Activated naive CD4-positive, alpha-beta T cell treated with anti-CD3 and anti-CD28 coated beads, Interleukin-2, amount 50 U/mL, for 16 hours (primary cell): ENCODE data around the gene AMPH.
"Not testable (repeated sequence)": the region's sequence is repeated elsewhere in the genome, so short reads cannot be mapped to it uniquely, and the experiment has no call there.

ENCODE experiments used
- DNase-seq: peaks from one replicate; pipeline ENCODE4 v3.0.0-alpha.2; 2020

AMPH gene

DNA sequence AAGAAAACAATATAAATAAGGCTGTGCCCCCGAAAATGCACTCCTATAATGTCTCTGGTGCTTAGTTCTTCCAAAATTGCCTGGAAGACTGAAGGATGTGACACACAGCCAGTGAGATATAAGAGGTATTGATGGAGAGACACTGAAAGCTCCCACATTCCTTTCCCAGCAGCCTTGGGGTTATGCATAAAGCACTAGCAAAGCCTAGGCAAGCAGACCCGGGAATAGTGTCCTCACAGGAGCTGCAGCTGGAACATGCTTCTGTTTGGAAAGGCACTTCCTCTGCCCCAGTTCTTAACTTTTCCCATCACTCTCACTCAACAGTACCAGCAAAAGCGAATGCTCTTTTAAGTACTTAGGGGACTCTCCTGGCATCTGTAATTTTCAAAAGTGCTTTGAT, 178.0 kb downstream of the AMPH start:
- no peak for DNase-seq

DNA sequence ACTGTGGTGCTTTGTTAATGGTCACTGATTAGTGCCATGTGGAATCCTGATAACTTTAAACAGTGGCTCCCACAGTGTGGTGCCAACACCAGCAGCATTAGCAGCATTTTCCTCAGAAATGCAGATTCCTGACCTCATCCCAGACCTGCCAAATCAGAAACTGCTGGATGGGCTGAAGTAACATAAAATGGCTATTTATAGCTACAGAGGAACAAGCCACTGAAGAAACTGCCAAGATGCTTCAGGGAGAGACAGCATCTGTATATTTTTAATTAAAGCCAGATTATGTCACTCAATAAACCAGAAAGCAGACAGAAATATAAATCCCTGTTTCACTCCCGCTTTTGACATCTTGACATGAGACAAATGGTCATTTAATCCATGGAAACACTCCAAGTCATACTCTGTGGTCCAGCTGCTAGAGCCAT, 178.5 kb downstream of the AMPH start:
- DNase-seq, result no peak

DNA sequence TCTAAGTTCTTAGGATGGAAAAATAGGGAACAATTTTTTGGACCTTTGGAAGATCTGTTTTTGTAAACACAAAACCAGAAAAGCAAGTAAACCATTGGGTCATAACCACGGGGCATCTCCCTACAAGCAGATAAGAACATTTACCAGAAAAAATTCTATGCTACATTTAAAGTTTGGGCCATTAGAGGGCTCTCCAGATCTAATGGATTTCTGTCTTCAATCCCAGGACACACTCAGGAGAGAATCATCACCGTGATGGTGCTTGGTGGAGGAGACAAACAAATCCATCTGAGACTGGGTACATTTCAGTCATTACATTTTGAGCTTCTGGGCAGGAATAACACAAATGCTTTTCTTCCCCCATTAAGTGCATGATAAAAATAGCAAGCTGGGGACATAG, 179.3 kb downstream of the AMPH start:
- DNase-seq, result no peak

DNA sequence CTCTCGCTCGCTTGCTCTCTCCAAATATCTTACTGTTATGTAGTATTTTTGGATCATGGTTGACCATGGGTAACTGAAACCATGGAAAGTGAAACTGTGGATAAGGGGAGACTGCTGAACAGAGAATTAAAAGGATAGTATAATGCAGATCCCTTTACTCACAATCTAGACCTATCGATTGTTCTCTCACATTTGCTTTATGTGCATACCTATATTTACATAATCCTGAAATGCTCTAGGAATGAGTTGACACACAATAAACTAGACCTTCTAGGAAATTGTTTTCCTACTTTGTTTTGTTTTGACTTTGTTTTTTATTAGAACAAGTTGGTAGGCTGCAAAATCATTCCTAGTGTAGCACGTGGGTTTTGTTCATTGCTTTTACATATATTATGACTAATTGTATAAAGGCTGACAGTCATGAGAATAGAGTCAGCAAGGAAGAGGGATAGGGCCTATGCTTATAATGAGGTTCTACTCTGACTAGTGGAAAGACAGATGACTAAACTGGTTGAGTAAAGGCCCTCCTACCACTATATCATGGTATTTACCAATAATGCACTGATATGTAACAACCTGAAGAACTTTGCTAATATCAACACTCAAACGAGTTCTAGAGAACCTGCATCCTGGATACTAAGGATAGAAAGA, 182.5 kb downstream of the AMPH start:
- DNase-seq, result no peak

DNA sequence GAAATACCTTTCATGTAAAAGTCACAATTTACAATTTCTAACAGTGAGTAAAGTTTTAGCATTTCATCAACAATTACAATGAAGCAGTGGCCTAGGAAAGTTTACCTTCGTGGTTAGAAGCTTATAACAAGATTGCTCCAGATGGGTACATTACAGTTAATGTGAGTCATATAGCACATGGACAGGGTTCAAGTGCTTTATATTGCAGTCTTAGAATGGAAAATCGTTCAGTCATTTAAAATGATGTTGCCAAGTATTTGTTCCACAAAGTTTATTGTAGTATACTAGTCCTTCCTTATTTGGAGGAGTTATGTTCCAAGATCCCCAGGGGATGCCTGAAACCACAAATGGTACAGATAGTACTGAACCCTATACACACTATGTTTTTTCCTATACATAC, 183.1 kb downstream of the AMPH start:
- DNase-seq, result no peak

DNA sequence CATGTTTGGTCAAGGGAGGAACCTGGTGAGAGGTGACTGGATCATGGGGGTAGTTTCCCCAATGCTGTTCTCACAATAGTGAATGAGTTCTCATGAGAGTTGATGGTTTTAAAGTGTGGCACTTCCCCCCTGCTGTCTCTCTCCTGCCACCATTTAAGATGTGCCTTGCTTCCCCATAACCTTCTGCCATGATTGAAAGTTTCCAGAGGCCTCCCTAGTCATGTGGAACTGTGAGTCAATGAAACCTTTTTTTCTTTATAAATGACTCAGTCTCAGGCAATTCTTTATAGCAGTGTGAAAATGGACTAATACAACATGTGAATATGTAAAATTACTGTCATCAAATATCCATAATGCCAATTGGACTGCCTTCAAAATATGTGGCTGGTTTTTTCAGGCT, 192.2 kb downstream of the AMPH start:
- DNase-seq, result no peak

DNA sequence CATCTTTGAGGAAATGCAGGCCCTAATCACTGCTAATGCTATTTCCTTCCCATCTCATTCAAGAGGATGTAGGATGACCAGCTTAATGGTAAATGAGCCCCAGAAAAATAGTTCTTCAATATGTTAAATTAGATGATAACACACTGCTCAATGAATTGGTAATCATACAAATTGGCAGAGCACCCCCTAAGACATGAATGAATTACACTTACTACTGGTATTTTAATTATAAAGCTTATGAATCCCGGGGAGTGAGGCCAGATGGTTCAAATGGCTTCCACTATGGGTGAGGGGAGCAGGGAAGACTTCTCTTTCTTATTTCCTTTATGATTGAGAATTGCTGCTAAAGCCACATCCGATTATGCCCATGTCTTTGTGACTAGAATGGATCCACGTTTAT, 198.5 kb downstream of the AMPH start:
- DNase-seq, result no peak

DNA sequence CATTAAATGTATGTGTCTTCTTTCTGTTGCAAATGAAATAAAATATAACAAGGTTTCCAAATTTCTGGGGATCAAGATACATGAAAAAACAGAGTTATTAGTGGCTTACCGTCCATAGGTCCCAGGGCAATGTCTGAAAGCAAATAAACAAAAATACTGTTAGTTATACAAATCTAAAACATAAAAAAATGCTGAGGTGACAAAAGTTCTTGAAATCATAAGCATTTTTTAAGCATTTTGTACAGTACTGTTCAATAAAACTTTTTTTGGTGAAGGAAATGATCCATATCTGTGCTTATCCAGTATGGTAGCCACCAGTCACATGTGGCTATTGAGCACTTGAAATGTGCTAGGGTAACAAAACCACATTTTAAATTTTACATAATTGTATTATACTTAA, 199.1 kb downstream of the AMPH start:
- no peak for DNase-seq

DNA sequence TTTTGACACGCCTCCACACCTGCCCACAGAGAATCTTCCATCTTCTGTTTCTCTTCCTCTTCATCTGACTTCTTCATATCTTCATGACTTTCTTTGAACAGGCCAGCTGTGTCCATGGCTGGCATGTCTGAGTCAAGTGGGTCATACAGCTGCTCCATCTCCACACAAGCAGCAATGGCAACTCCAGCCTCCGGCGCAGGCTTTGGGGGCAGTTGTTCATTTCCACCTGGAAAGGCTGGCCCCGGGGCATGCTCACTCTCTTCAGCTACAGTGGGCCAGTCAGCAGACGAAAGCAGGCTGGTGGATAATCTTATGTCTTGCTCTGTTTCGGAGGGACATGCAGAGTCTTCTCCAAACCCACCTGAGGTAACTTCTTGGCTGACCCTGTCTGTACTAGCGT, 202.1 kb downstream of the AMPH start:
- DNase-seq, result no peak

DNA sequence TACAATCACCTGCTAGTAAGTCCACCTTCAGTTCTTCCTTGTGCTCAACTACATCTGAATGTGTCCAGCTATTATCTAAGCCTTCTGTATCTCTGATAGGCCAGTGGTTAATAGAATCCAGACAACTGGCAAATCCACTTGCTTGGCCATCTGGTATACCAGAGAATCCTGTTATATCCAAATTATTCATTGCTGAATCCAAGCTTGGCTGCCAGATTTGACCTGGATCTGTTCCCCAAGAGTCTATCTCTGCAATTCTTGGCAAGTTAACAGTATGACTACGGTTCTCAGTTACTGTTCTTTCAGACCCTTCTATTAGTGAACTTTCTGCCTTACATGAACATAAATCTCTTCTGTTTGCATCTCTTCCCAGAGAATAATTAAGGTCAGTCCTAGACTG, 203.1 kb downstream of the AMPH start:
- no peak for DNase-seq

DNA sequence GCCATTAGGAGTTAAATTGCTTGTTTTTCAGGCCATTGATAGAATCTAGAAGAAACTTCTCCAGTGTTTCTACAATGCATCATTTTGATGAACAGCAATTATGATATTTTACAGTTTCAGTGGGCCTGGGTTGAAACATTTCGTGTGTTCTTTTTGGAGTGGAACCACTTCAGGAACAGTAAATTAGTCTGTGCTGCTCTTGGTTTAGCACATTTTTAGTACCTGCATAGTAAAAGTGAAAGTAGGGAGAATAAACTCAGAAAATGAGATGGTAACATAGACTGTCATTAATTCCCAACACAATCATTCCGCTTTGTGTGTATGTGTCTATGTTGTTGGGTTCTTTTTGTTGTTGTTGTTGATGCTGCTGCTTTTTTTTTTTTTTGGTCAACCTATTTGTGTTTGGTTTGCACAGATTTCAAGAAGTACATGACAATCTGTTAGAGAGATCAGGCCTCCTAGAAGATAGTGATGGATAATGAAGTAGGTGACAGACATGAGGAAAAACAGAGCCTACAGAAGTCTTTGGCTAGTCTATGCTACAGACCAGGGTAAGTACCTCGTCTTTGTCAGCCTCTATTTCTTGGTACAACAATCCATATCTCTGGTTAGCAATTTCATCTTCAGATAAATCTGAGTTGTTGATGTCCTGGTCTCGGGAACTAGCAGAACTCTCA, 203.8 kb downstream of the AMPH start:
- DNase-seq, result no peak

DNA sequence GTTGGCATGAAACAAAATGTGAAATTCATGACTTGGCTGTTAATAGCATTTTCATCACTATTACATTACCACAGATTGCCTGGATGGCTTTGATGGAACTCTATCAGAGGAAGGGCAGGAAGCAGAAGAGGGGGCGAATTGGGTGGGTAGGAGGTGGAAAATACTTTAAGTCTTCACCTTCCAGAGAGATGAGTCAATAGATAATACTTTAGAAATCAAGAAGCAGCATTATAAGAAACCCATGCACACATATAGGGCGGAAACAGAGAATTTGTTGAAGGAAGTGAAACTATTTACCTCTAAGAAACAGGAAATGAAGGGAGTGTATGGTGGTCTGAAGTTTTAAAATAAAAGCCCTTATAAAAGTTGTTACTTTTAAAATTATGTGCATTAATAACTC, 205.7 kb downstream of the AMPH start:
- no peak for DNase-seq

DNA sequence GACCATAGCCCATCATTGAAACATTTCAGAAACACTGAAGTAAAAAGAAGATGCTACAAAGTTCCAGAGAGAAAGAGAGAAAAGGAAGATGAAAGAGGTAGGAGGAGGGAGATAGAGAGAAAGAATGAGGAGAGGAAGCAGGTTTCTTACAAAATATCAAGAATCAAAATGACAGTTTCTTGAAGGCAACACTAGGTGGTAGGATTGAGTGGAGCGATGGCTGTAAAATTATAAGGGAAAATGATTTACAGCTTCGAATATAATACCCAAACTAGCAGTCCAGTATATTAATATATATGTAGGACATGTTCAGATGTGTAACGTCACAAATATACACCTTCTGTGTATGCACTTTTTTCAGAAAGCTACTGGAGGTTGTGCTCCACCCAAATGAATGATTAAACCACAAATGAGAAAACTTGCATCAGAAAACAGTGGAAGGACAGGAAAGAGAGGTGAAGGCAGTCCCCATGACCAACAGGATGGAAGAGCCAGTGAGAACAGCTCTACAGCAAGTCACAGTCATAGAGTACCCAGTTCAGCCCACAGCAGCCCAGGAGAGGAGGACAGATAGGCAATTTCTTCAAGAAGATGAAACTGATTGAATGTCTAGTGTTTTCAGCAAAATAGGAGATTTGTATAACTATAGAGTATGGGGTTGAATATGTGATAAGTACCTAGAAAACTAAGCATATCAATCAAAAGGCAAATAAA, 206.3 kb downstream of the AMPH start:
- DNase-seq, result no peak

DNA sequence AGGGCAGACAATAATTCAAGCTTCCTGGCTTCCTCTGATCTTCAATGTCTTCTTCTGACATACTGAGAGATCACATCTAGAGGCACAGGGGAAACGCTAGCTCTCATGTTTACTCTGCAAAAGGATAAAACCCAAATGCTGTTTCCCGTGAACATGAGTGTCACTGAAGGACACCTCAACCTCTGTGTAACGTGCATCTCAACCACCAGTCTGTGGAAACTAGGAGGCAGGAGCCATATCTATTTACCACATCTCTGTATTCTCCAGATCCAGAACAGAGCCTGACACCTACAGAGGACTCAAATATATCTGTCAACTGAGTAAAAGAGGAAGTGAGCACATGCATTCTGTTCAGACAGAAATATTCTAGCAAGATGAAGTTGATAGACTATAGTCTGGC, 217.4 kb downstream of the AMPH start:
- no peak for DNase-seq

DNA sequence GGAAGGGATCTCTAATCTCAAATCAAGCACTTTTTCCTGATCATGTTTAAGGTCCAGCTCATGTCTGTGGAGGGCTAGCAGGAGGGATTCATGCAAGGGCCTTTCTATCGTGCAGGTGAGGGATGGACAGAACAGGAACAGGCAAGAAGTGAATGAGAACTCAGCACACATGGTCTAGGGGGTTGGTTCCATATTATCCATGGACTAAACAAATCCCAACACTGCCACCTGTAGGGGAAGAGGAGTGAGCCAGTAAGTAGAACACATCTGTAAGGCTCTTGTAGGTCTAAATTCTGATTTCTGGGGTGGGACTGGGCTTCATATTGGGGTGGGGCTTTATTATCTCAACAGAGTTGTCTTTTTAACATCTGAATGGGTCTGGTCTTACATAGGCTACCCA, 219.8 kb downstream of the AMPH start:
- DNase-seq, result no peak

DNA sequence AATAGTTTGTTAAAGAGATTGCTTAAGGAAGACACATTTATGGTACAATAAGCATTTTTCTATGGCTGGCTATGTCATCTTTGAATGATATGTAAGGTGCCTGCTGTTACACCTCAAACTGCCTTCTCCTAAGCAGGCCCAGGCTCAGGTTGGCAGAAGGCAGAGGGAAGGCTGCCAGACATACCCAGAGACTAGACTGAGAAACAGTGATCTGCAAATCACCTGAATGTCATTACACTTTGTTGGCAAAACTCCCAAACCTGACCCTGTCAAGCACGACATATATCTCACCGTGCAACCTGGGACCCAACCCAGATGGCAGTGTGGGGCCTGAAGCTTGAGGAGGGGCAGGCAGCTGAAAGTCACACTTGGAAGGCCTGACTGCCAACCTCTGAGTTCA, 221.1 kb downstream of the AMPH start:
- DNase-seq, result no peak

DNA sequence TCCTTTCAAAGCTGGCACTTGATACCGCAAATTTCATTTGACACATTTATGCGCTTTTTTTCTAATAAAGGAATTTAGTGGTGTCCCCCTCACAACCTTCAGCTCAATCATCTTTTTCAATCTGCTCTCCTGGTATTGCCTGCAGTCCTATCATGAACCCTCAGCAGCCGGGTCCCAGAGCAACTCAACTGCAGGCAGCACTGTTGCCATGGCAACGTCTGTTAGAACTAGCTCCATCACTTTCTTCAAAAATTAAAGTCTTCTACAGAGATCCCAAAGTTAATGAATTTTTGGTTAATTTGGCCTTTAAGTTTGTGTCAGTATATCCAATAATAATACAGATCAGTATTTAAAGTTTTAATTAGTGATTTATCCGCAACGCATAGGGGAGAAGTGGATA, 221.6 kb downstream of the AMPH start:
- no peak for DNase-seq

DNA sequence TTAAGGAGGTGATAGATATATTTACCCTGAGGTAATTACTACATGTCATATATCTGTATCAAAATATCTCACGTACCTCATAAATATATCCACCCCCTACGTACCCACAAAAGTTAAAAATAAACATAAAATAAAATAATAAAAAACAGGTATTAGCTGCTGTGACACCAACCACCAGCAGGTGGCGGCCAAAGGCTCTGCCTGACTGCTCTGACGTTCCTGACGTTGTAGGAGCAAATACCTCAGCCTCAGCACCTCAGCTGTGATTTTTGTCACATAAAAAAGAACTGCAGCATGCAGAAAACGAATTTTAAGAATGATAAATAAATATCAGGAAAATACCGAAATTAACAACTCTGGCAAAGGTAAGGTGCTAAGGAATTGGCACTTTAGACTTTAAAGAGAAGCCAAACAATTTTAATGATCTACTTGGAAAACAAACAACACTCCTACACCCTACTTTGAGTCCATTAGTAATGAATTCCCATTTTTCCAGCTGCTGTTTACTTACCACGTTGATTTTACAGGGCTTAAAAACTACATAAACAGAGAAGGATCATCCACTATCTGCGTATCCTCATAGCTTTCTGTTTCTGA, 232.3 kb downstream of the AMPH start:
- DNase-seq, result peak; percentile 58

DNA sequence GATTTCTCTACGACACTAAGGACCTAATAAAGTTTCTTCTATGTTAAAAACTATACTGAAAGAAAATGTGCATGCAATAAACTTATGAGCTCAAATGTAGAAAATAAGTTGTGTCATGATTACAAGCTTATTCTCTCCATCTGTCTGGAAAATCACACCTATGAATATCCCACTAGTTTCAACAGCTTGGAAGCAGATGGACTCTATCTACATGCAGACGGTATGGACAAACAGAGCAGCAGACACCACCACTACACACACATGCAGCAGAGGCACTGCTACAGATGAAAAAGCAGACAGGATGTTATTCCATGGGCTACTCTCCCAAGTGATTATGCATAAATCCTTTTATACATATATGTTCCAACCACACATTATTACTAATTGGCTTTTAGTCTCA, 234.3 kb downstream of the AMPH start:
- DNase-seq, result no peak

DNA sequence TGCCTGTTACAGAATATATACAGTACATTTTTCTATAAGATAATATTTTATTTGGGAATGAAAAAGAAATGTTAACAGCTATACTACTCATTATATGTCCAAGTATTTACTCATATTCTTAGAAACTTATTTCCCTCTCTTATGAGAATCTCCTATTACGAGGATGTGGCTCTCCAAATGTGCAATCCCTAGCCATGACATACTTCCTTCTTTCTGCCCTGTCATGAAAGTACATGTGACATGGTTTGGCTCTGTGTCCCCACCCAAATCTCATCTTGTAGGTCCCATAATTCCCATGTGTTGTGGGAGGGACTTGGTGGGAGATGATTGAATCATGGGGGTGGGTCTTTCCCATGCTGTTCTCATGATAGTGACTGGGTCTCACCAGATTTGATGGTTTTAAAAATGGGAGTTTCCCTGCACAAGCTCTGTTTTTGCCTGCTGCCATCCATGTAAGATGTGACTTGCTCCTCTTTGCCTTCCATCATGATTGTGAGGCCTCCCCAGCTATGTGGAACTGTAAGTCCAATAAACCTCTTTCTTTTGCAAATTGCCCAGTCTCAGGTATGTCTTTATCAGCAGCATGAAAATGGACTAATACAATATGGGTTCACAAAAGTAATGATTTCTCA, 235.1 kb downstream of the AMPH start:
- DNase-seq, result not testable (repeated sequence)

DNA sequence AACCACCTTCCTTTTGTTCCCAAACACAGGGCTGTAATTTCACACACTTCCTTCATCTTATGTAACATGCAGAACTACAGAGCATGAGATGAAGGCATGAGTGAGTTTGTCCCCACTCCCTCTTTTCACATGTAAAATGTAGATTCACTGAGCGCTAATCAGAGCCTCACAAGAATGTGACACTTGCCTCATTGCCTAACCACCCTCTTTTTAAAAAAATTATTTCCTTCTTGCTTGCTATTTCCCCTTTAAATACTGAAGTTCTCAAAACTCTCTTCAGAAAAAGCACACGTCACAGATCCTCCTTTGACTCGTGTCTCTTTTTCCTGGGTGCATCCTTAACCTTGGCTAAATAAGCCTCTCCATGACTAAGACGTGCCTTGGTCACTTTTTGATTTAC, 236.5 kb downstream of the AMPH start:
- DNase-seq, result no peak

DNA sequence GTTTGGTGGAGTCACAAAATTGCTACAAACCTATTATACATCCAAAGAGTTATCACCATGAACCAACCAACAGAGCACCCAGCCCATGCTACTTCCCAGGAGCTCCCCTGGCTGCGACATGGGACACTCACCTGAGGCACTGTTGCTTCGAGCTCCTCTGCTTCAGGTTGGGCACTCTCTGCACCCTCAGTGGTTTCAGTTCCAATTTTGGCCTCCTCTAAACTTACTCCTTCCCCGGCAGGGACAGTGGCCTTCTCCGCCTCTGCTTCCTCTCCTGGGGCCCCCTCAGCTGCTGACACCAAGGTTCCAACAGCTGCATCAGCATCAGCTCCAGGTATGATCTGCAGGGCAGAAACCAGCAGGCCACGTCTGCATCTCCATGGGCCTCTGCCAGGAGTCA, 237.3 kb downstream of the AMPH start:
- no peak for DNase-seq

DNA sequence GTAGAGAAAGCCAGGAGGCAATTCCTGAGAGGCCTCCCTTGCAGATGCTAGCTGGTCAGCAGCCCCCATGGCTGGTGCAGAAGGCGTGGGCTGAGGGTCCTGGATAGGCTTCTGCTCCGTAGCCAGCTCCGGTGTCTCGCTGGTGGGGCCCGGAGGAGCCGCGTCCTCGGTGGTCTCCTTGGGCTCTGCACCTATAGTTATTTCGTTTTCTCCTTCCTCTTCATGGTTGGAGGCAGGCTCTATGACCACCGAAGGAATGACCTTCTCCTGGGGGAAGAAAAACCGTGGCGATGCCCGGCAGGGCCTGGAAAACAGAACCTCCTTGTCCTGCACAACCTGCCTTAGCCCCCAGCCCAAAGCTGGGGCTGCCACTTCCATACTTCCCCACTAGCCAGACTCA, 239.4 kb downstream of the AMPH start:
- DNase-seq, result no peak

DNA sequence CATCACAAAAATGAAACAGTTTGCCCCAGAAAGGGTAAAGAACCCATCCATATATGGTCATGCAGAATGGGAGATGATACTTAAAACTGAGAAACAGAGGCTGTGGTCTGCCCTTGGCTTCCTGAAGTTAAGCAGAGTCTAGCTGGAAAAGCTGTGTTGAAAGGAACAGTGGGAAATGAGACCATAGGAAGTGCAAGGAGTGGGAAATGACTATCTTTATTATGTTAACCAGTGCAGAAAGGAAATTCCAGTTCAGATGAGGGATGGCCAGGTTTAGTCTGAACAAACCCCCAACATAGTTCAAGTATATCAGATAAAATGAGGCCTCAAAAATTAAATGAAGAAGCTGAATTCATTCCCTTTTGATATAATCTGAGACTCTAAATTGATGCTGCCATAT, 245.5 kb downstream of the AMPH start:
- no peak for DNase-seq
